HEK293 (cell line): Measurements from ENCODE around the gene FLNA.

Experiments
- GLI4 ChIP-seq: fragments of 450-650 bp; formaldehyde crosslinking; IDR thresholded peaks from 2 replicates; pipeline ENCODE4 v1.5.1; 2016; ENCODE audit warnings: missing biosample characterization, missing genetic modification characterization
- KLF10 ChIP-seq: fragments of 450-650 bp; IDR thresholded peaks from 2 replicates; pipeline ENCODE4 v1.5.1; 2018; ENCODE audit warnings: missing biosample characterization, mild to moderate bottlenecking, missing genetic modification characterization
- KLF16 ChIP-seq: fragments of 450-650 bp; formaldehyde crosslinking; IDR thresholded peaks from 2 replicates; pipeline ENCODE4 v1.5.1; 2017; ENCODE audit warnings: missing biosample characterization, missing genetic modification characterization
- KLF9 ChIP-seq: fragments of 450-650 bp; formaldehyde crosslinking; IDR thresholded peaks from 2 replicates; pipeline ENCODE4 v1.5.1; 2016; ENCODE audit warnings: missing biosample characterization, missing genetic modification characterization, low read depth
- MEIS1 ChIP-seq: sonication (generic); formaldehyde crosslinking; IDR thresholded peaks from 2 replicates; pipeline ENCODE4 v1.8.1; 2022; ENCODE audit warnings: missing genetic modification reagents, mild to moderate bottlenecking, borderline replicate concordance
- MZF1 ChIP-seq: fragments of 450-650 bp; formaldehyde crosslinking; IDR thresholded peaks from 2 replicates; pipeline ENCODE4 v1.5.1; 2017; ENCODE audit warnings: missing biosample characterization, missing genetic modification characterization, borderline replicate concordance
- PRDM1 ChIP-seq: fragments of 450-650 bp; formaldehyde crosslinking; IDR thresholded peaks from 2 replicates; pipeline ENCODE4; 2016; ENCODE audit warnings: missing biosample characterization, missing genetic modification characterization
- SP3 ChIP-seq: fragments of 450-650 bp; formaldehyde crosslinking; IDR thresholded peaks from 2 replicates; pipeline ENCODE4 v1.5.1; 2016; ENCODE audit warnings: missing biosample characterization, missing genetic modification characterization
- ZBTB21 ChIP-seq: fragments of 450-650 bp; formaldehyde crosslinking; IDR thresholded peaks from 2 replicates; pipeline ENCODE4 v1.5.1; 2017; ENCODE audit warnings: missing biosample characterization, missing genetic modification characterization
- ZBTB7A ChIP-seq: fragments of 450-650 bp; formaldehyde crosslinking; IDR thresholded peaks from 2 replicates; pipeline ENCODE4 v1.5.1; 2016; ENCODE audit warnings: low read depth, missing biosample characterization, missing genetic modification characterization
- ZNF155 ChIP-seq: fragments of 450-650 bp; formaldehyde crosslinking; IDR thresholded peaks from 2 replicates; pipeline ENCODE4 v1.5.1; 2016; ENCODE audit warnings: missing biosample characterization, missing genetic modification characterization
- ZNF19 ChIP-seq: fragments of 450-650 bp; formaldehyde crosslinking; IDR thresholded peaks from 2 replicates; pipeline ENCODE4; 2016; ENCODE audit warnings: missing biosample characterization, missing genetic modification characterization, low read depth
- ZNF202 ChIP-seq: fragments of 450-650 bp; formaldehyde crosslinking; IDR thresholded peaks from 2 replicates; pipeline ENCODE4 v1.5.1; 2016; ENCODE audit warnings: missing biosample characterization, missing genetic modification characterization, borderline replicate concordance
- ZNF24 ChIP-seq: fragments of 450-650 bp; formaldehyde crosslinking; IDR thresholded peaks from 2 replicates; pipeline ENCODE4 v1.5.1; 2016; ENCODE audit warnings: missing biosample characterization, missing genetic modification characterization
- ZNF391 ChIP-seq: fragments of 450-650 bp; formaldehyde crosslinking; IDR thresholded peaks from 2 replicates; pipeline ENCODE4 v1.5.1; 2016; ENCODE audit warnings: low read depth, missing biosample characterization, missing genetic modification characterization, borderline replicate concordance
- ZNF416 ChIP-seq: fragments of 450-650 bp; formaldehyde crosslinking; IDR thresholded peaks from 2 replicates; pipeline ENCODE4 v1.5.1; 2016; ENCODE audit warnings: missing biosample characterization, missing genetic modification characterization
- ZNF426 ChIP-seq: fragments of 450-650 bp; formaldehyde crosslinking; IDR thresholded peaks from 2 replicates; pipeline ENCODE4 v1.5.1; 2017; ENCODE audit warnings: missing biosample characterization, missing genetic modification characterization, mild to moderate bottlenecking, inconsistent platforms, moderate library complexity
- ZNF433 ChIP-seq: fragments of 450-650 bp; formaldehyde crosslinking; IDR thresholded peaks from 2 replicates; pipeline ENCODE4 v1.5.1; 2016; ENCODE audit warnings: missing biosample characterization, missing genetic modification characterization, low read depth
- ZNF514 ChIP-seq: fragments of 450-650 bp; formaldehyde crosslinking; IDR thresholded peaks from 2 replicates; pipeline ENCODE4 v1.5.1; 2016; ENCODE audit warnings: missing biosample characterization, missing genetic modification characterization
- ZNF621 ChIP-seq: fragments of 450-650 bp; formaldehyde crosslinking; IDR thresholded peaks from 2 replicates; pipeline ENCODE4 v1.5.1; 2017; ENCODE audit warnings: missing biosample characterization, missing genetic modification characterization
- ZNF626 ChIP-seq: fragments of 450-650 bp; sonication (Bioruptor Pico); formaldehyde crosslinking; IDR thresholded peaks from 2 replicates; pipeline ENCODE4 v1.5.1; 2018; ENCODE audit warnings: missing biosample characterization, missing genetic modification characterization, inconsistent platforms
- ZNF629 ChIP-seq: fragments of 450-650 bp; formaldehyde crosslinking; IDR thresholded peaks from 2 replicates; pipeline ENCODE4 v1.5.1; 2017; ENCODE audit warnings: missing biosample characterization, missing genetic modification characterization
- ZNF654 ChIP-seq: fragments of 450-650 bp; formaldehyde crosslinking; IDR thresholded peaks from 2 replicates; pipeline ENCODE4 v1.5.1; 2016; ENCODE audit warnings: low read depth, missing biosample characterization, missing genetic modification characterization
- ZNF660 ChIP-seq: fragments of 450-650 bp; IDR thresholded peaks from 2 replicates; pipeline ENCODE4 v1.5.1; 2018; ENCODE audit warnings: missing biosample characterization, mild to moderate bottlenecking, missing genetic modification characterization
- ZNF768 ChIP-seq: fragments of 450-650 bp; formaldehyde crosslinking; IDR thresholded peaks from 2 replicates; pipeline ENCODE4 v1.5.1; 2018; ENCODE audit warnings: missing biosample characterization, mild to moderate bottlenecking, missing genetic modification characterization
- ZNF843 ChIP-seq: fragments of 450-650 bp; formaldehyde crosslinking; IDR thresholded peaks from 2 replicates; pipeline ENCODE4 v1.5.1; 2016; ENCODE audit warnings: missing biosample characterization, missing genetic modification characterization
- TF ChIP-seq, protein P1 (sequence below): fragments of 450-650 bp; formaldehyde crosslinking; IDR thresholded peaks from 2 replicates; pipeline ENCODE4 v1.5.1; 2016; ENCODE audit warnings: missing biosample characterization, missing genetic modification characterization
- TF ChIP-seq, protein P2 (sequence below): fragments of 450-650 bp; formaldehyde crosslinking; IDR thresholded peaks from 2 replicates; pipeline ENCODE4 v1.5.1; 2016; ENCODE audit warnings: missing biosample characterization, missing genetic modification characterization
- TF ChIP-seq, protein P3 (sequence below): fragments of 450-650 bp; formaldehyde crosslinking; IDR thresholded peaks from 2 replicates; pipeline ENCODE4 v1.5.1; 2017; ENCODE audit warnings: missing biosample characterization, missing genetic modification characterization
- TF ChIP-seq, protein P4 (sequence below): fragments of 450-650 bp; formaldehyde crosslinking; IDR thresholded peaks from 2 replicates; pipeline ENCODE4 v1.5.1; 2016; ENCODE audit warnings: missing biosample characterization, missing genetic modification characterization, low read depth
- TF ChIP-seq, protein P5 (sequence below): fragments of 450-650 bp; formaldehyde crosslinking; IDR thresholded peaks from 2 replicates; pipeline ENCODE4 v1.5.1; 2016; ENCODE audit warnings: missing biosample characterization, missing genetic modification characterization
- TF ChIP-seq, protein P6 (sequence below): fragments of 450-650 bp; formaldehyde crosslinking; IDR thresholded peaks from 2 replicates; pipeline ENCODE4 v1.5.1; 2016; ENCODE audit warnings: missing biosample characterization, missing genetic modification characterization

Gene FLNA

DNA sequence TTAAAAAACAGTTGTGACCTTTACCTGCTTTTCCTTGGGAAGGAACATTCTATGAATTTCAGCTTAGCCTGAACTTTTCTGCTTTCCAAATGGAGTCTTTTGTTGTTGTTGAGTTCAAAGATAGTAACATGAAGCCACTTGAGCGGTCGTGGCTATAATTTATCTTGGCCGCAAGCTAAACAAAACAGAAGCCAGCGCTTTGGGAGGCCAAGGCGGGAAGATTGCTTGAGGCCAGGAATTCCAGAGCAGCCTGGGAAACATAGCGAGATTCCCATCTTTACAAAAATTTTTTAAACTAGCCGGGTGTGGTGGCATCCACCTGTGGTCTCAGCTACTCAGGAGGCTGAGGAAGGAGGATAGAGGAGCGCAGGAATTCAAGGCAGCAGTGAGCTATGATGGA is 48.9 kb downstream of the FLNA start (continued):
- TF ChIP-seq ZNF768 (no peak), ZNF843 (peak; percentile 55), MEIS1 (CRISPR knock-in tag) (no peak; the same call in 1 of the 2 replicates), PRDM1 (tag by site-specific recombination) (no peak), ZBTB21 (tag by site-specific recombination) (no peak), KLF16 (tag by site-specific recombination) (no peak), KLF10 (tag by site-specific recombination) (no peak), ZNF654 (no peak), ZNF626 (tag by site-specific recombination) (no peak), KLF9 (no peak), ZNF202 (tag by site-specific recombination) (no peak), ZNF155 (no peak), ZNF621 (no peak), GLI4 (tag by site-specific recombination) (no peak), ZNF416 (tag by site-specific recombination) (no peak), ZNF426 (no peak), ZNF391 (tag by site-specific recombination) (no peak), ZNF629 (peak; percentile 62; the same call in 1 of the 2 replicates), ZNF19 (no peak), ZNF433 (tag by site-specific recombination) (no peak), ZBTB7A (no peak), ZNF24 (tag by site-specific recombination) (no peak), SP3 (no peak), ZNF514 (tag by site-specific recombination) (no peak), MZF1 (tag by site-specific recombination) (no peak), ZNF660 (tag by site-specific recombination) (no peak)
- TF ChIP-seq, protein P1, sequence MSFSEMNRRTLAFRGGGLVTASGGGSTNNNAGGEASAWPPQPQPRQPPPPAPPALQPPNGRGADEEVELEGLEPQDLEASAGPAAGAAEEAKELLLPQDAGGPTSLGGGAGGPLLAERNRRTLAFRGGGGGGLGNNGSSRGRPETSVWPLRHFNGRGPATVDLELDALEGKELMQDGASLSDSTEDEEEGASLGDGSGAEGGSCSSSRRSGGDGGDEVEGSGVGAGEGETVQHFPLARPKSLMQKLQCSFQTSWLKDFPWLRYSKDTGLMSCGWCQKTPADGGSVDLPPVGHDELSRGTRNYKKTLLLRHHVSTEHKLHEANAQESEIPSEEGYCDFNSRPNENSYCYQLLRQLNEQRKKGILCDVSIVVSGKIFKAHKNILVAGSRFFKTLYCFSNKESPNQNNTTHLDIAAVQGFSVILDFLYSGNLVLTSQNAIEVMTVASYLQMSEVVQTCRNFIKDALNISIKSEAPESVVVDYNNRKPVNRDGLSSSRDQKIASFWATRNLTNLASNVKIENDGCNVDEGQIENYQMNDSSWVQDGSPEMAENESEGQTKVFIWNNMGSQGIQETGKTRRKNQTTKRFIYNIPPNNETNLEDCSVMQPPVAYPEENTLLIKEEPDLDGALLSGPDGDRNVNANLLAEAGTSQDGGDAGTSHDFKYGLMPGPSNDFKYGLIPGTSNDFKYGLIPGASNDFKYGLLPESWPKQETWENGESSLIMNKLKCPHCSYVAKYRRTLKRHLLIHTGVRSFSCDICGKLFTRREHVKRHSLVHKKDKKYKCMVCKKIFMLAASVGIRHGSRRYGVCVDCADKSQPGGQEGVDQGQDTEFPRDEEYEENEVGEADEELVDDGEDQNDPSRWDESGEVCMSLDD, result no peak
- TF ChIP-seq, protein P2, sequence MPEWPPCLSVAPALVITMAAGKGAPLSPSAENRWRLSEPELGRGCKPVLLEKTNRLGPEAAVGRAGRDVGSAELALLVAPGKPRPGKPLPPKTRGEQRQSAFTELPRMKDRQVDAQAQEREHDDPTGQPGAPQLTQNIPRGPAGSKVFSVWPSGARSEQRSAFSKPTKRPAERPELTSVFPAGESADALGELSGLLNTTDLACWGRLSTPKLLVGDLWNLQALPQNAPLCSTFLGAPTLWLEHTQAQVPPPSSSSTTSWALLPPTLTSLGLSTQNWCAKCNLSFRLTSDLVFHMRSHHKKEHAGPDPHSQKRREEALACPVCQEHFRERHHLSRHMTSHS, result 0 out of 2 replicates have a peak, but pooled peaks have one; percentile 21
- TF ChIP-seq, protein P3, sequence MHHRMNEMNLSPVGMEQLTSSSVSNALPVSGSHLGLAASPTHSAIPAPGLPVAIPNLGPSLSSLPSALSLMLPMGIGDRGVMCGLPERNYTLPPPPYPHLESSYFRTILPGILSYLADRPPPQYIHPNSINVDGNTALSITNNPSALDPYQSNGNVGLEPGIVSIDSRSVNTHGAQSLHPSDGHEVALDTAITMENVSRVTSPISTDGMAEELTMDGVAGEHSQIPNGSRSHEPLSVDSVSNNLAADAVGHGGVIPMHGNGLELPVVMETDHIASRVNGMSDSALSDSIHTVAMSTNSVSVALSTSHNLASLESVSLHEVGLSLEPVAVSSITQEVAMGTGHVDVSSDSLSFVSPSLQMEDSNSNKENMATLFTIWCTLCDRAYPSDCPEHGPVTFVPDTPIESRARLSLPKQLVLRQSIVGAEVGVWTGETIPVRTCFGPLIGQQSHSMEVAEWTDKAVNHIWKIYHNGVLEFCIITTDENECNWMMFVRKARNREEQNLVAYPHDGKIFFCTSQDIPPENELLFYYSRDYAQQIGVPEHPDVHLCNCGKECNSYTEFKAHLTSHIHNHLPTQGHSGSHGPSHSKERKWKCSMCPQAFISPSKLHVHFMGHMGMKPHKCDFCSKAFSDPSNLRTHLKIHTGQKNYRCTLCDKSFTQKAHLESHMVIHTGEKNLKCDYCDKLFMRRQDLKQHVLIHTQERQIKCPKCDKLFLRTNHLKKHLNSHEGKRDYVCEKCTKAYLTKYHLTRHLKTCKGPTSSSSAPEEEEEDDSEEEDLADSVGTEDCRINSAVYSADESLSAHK (tag by site-specific recombination), result 0 out of 2 replicates have a peak, but pooled peaks have one; percentile 36
- TF ChIP-seq, protein P4, sequence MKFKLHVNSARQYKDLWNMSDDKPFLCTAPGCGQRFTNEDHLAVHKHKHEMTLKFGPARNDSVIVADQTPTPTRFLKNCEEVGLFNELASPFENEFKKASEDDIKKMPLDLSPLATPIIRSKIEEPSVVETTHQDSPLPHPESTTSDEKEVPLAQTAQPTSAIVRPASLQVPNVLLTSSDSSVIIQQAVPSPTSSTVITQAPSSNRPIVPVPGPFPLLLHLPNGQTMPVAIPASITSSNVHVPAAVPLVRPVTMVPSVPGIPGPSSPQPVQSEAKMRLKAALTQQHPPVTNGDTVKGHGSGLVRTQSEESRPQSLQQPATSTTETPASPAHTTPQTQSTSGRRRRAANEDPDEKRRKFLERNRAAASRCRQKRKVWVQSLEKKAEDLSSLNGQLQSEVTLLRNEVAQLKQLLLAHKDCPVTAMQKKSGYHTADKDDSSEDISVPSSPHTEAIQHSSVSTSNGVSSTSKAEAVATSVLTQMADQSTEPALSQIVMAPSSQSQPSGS (tag by site-specific recombination), result no peak
- TF ChIP-seq, protein P5, sequence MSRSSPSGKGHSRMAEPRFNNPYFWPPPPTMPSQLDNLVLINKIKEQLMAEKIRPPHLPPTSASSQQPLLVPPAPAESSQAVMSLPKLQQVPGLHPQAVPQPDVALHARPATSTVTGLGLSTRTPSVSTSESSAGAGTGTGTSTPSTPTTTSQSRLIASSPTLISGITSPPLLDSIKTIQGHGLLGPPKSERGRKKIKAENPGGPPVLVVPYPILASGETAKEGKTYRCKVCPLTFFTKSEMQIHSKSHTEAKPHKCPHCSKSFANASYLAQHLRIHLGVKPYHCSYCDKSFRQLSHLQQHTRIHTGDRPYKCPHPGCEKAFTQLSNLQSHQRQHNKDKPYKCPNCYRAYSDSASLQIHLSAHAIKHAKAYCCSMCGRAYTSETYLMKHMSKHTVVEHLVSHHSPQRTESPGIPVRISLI (tag by site-specific recombination), result no peak
- TF ChIP-seq, protein P6, sequence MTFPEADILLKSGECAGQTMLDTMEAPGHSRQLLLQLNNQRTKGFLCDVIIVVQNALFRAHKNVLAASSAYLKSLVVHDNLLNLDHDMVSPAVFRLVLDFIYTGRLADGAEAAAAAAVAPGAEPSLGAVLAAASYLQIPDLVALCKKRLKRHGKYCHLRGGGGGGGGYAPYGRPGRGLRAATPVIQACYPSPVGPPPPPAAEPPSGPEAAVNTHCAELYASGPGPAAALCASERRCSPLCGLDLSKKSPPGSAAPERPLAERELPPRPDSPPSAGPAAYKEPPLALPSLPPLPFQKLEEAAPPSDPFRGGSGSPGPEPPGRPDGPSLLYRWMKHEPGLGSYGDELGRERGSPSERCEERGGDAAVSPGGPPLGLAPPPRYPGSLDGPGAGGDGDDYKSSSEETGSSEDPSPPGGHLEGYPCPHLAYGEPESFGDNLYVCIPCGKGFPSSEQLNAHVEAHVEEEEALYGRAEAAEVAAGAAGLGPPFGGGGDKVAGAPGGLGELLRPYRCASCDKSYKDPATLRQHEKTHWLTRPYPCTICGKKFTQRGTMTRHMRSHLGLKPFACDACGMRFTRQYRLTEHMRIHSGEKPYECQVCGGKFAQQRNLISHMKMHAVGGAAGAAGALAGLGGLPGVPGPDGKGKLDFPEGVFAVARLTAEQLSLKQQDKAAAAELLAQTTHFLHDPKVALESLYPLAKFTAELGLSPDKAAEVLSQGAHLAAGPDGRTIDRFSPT (tag by site-specific recombination), result no peak
